ENCODE data around the gene HOMER1. TPM values are rescaled to one million over a fixed set of nuclear protein-coding genes. Genes with fewer than 3 reads are reported as not detected.

HOMER1 gene
- total RNA-seq (2022; extraction: Qiagen RNA extraction), result 4.4 to 7.0 TPM (median 4.9 TPM) in 5 replicates

DNA sequence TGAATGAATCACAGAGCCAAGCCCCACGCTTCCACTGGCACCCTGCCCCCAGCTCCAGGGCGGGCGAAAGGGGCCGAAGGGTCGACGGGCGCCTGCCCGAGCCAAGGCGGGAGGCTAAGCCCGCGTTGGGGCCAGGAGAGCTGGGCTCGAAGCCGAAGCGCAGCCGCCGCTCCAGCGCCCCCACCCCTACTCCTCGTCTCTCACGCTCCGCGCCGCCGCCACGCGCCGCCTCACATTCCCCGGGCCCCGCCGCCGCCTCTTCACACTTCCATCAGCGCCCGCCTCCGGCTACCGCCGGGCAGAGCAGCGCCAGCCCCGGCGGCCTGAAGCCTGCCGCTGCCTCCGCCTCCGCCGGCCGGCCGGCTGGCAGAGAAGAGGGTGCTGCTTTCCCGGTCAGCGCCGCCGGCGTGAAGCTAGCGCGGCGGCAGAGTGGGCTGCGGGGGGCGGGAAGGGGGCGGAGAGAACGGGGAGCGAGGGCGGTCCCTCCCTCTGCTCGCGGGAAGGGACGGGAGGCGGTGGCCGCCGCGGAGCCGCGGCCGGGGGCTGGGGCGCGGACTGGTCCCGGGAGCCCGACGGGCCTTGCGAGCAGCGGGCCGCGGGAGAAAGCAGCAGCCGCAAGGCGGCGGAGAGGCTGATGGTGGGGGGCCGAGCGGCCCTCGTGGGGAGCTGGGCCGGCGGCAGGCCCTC is at the start of gene HOMER1:
TSS of gene HOMER1 (minus strand) at position 431 of the 687 bp plus-strand sequence. CDS start 1,360 bp downstream, outside the sequence.

Other genes with a start within 250 kb of the HOMER1 start
- gene TENT2, start 98.3 kb upstream of the HOMER1 start, total RNA-seq (2022; extraction: Qiagen RNA extraction), result 18.6 to 21.7 TPM (median 20.3 TPM) in 5 replicates
- gene CMYA5, start 175.7 kb upstream of the HOMER1 start, total RNA-seq (2022; extraction: Qiagen RNA extraction), result 0.12 to 0.19 TPM (median 0.15 TPM) in 5 replicates

All from A549 treated with CORT108297 at 1 μM for 4 hours (cell line).